ENCODE results near the gene CCDC24.

Gene CCDC24

GRCh38 chr1:43962324-43962723, 29.1 kb upstream of the CCDC24 start:
- Histone ChIP-seq H3K27me3 (ENCODE audit: control insufficient read depth in 1 of 2, insufficient read depth in 2 of 2, low read length in 2 of 2) (no peaks in the 10 kb centered on the region), H3K36me3 (ENCODE audit: control insufficient read depth in 1 of 2, insufficient read depth in 2 of 2, low read length in 2 of 2) (peaks cover 27 to 61% of the 10 kb centered on the region in 2 donors), H3K9ac (ENCODE audit: low read depth in 1 of 2, low read length in 2 of 2) (no peak overlapping the region), H3K4me3 (ENCODE audit: low read depth in 1 of 2, low read length in 2 of 2) (no peak overlapping the region), H3K27ac (ENCODE audit: low read depth, low read length) (no peak overlapping the region), H3K9me3 (ENCODE audit: control insufficient read depth in 1 of 2, low read length in 2 of 2) (no peaks in the 10 kb centered on the region), H3K4me1 (ENCODE audit: control insufficient read depth in 1 of 2, insufficient read depth in 2 of 2, low read length in 2 of 2) (no peaks in the 10 kb centered on the region)

DNA sequence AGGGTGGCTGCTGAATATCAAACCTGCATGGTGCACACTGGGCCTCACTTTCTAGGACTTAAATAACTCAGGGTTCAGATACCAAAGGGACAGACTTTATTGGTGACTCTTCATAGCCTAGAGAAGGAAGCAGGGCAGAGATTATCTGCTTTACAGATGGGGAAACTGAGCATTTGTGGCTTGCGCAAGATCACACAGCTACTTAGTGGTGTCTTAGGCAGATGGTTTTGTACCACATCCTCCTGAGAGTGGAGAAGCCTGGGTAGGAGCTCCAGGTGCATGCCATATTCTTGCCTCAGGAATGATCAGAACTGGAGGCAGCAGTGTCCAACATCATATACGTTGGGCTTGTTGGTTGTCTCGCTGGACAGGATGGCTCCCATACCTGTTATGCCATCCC, 28.4 kb upstream of the CCDC24 start:
- H3K9ac ChIP-seq (ENCODE audit: low read depth in 1 of 2, low read length in 2 of 2), result no peak overlapping the region
- H3K27ac ChIP-seq (ENCODE audit: low read depth, low read length), result no peak overlapping the region
- H3K9me3 ChIP-seq (ENCODE audit: control insufficient read depth in 1 of 2, low read length in 2 of 2), result no peaks in the 10 kb centered on the region
- no peaks in the 10 kb centered on the region for H3K4me1 ChIP-seq (ENCODE audit: control insufficient read depth in 1 of 2, insufficient read depth in 2 of 2, low read length in 2 of 2)
- H3K4me3 ChIP-seq (ENCODE audit: low read depth in 1 of 2, low read length in 2 of 2), result no peak overlapping the region
- H3K27me3 ChIP-seq (ENCODE audit: control insufficient read depth in 1 of 2, insufficient read depth in 2 of 2, low read length in 2 of 2), result no peaks in the 10 kb centered on the region
- H3K36me3 ChIP-seq (ENCODE audit: control insufficient read depth in 1 of 2, insufficient read depth in 2 of 2, low read length in 2 of 2), result peaks cover 25 to 58% of the 10 kb centered on the region in 2 donors

- Histone ChIP-seq H3K27ac (ENCODE audit: low read depth, low read length) (no peak overlapping the region), H3K27me3 (ENCODE audit: control insufficient read depth in 1 of 2, insufficient read depth in 2 of 2, low read length in 2 of 2) (no peaks in the 10 kb centered on the region), H3K4me3 (ENCODE audit: low read depth in 1 of 2, low read length in 2 of 2) (no peak overlapping the region), H3K4me1 (ENCODE audit: control insufficient read depth in 1 of 2, insufficient read depth in 2 of 2, low read length in 2 of 2) (no peaks in the 10 kb centered on the region), H3K9ac (ENCODE audit: low read depth in 1 of 2, low read length in 2 of 2) (no peak overlapping the region), H3K9me3 (ENCODE audit: control insufficient read depth in 1 of 2, low read length in 2 of 2) (no peaks in the 10 kb centered on the region), H3K36me3 (ENCODE audit: control insufficient read depth in 1 of 2, insufficient read depth in 2 of 2, low read length in 2 of 2) (peaks cover 22 to 49% of the 10 kb centered on the region in 2 donors)
Observed at GRCh38 chr1:43963890-43964289, 27.5 kb upstream of the CCDC24 start.

GRCh38 chr1:43965316-43965715, 26.1 kb upstream of the CCDC24 start:
- H3K9me3 ChIP-seq (ENCODE audit: control insufficient read depth in 1 of 2, low read length in 2 of 2), result no peaks in the 10 kb centered on the region
- H3K4me1 ChIP-seq (ENCODE audit: control insufficient read depth in 1 of 2, insufficient read depth in 2 of 2, low read length in 2 of 2), result peaks cover 2 to 7% of the 10 kb centered on the region in 2 donors
- H3K36me3 ChIP-seq (ENCODE audit: control insufficient read depth in 1 of 2, insufficient read depth in 2 of 2, low read length in 2 of 2), result peaks cover 15 to 37% of the 10 kb centered on the region in 2 donors
- H3K27me3 ChIP-seq (ENCODE audit: control insufficient read depth in 1 of 2, insufficient read depth in 2 of 2, low read length in 2 of 2), result no peaks in the 10 kb centered on the region
- H3K27ac ChIP-seq (ENCODE audit: low read depth, low read length), result no peak overlapping the region
- no peak overlapping the region for H3K9ac ChIP-seq (ENCODE audit: low read depth in 1 of 2, low read length in 2 of 2)
- H3K4me3 ChIP-seq (ENCODE audit: low read depth in 1 of 2, low read length in 2 of 2), result no peak overlapping the region

DNA sequence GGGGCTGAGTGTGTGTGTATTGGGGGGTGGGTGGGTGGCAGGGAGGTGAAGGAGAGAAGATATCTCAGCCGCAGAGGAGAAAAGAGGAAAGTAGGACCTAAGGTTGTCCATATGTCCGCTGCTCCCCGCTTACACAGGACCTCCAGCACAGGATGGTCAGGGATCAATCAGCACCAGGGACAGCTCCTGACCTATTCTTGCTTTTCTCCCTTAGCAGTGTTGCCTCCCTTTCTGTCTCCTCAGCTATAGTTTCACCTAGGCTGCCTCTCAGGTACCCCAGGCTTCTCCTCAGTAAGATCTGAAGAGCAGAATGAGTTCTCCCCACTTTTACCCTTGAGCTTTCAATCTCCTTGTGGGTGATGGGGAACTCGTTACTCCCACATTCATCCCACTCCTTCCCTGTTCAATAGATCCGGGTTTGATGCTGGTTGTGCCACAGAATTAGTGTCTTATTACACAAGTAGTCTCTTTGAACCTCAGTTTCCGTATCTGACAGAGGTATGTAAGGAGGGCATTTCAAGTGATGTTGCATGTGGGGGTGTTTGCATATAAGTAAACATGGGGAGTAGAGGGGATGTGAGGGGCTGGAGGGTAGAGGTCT, 23.0 kb upstream of the CCDC24 start:
- Histone ChIP-seq H3K4me3 (ENCODE audit: low read depth in 1 of 2, low read length in 2 of 2) (no peak overlapping the region), H3K9ac (ENCODE audit: low read depth in 1 of 2, low read length in 2 of 2) (no peak overlapping the region), H3K4me1 (ENCODE audit: control insufficient read depth in 1 of 2, insufficient read depth in 2 of 2, low read length in 2 of 2) (peaks cover 10 to 19% of the 10 kb centered on the region in 2 donors), H3K36me3 (ENCODE audit: control insufficient read depth in 1 of 2, insufficient read depth in 2 of 2, low read length in 2 of 2) (peaks cover 8 to 33% of the 10 kb centered on the region in 2 donors), H3K9me3 (ENCODE audit: control insufficient read depth in 1 of 2, low read length in 2 of 2) (no peaks in the 10 kb centered on the region), H3K27me3 (ENCODE audit: control insufficient read depth in 1 of 2, insufficient read depth in 2 of 2, low read length in 2 of 2) (no peaks in the 10 kb centered on the region), H3K27ac (ENCODE audit: low read depth, low read length) (no peak overlapping the region)

DNA sequence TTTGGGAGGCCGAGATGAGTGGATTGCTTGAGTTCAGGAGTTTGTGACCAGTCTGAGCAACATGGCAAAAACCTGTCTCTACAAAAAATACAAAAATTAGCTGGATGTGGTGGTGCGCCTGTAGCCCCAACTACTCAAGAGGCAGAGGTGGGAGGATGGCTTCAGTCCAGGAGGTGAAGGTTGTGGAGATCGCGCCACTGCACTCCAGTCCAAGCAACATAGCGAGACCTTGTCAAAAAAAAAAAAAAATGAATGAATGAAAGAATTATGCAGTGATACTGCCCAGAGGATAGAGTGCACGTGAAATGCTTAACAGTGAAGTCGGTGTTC, 22.0 kb upstream of the CCDC24 start:
- Histone ChIP-seq H3K27ac (ENCODE audit: low read depth, low read length) (no peak overlapping the region), H3K9me3 (ENCODE audit: control insufficient read depth in 1 of 2, low read length in 2 of 2) (no peaks in the 10 kb centered on the region), H3K36me3 (ENCODE audit: control insufficient read depth in 1 of 2, insufficient read depth in 2 of 2, low read length in 2 of 2) (peaks cover 8 to 28% of the 10 kb centered on the region in 2 donors), H3K9ac (ENCODE audit: low read depth in 1 of 2, low read length in 2 of 2) (no peak overlapping the region), H3K4me3 (ENCODE audit: low read depth in 1 of 2, low read length in 2 of 2) (peak overlapping the region; percentile 96 to 99), H3K4me1 (ENCODE audit: control insufficient read depth in 1 of 2, insufficient read depth in 2 of 2, low read length in 2 of 2) (peaks cover 18 to 27% of the 10 kb centered on the region in 2 donors), H3K27me3 (ENCODE audit: control insufficient read depth in 1 of 2, insufficient read depth in 2 of 2, low read length in 2 of 2) (no peaks in the 10 kb centered on the region)

- Histone ChIP-seq H3K4me1 (ENCODE audit: control insufficient read depth in 1 of 2, insufficient read depth in 2 of 2, low read length in 2 of 2) (peaks cover 18 to 27% of the 10 kb centered on the region in 2 donors), H3K9ac (ENCODE audit: low read depth in 1 of 2, low read length in 2 of 2) (peak within 1 kb of the TSS; percentile 51 to 79), H3K27me3 (ENCODE audit: control insufficient read depth in 1 of 2, insufficient read depth in 2 of 2, low read length in 2 of 2) (no peaks in the 10 kb centered on the region), H3K27ac (ENCODE audit: low read depth, low read length) (no peak within 1 kb of the TSS), H3K4me3 (ENCODE audit: low read depth in 1 of 2, low read length in 2 of 2) (peak within 1 kb of the TSS; percentile 96 to 99), H3K9me3 (ENCODE audit: control insufficient read depth in 1 of 2, low read length in 2 of 2) (no peaks in the 10 kb centered on the region), H3K36me3 (ENCODE audit: control insufficient read depth in 1 of 2, insufficient read depth in 2 of 2, low read length in 2 of 2) (peaks cover 4 to 23% of the 10 kb centered on the region in 2 donors)
Observed at GRCh38 chr1:43969746-43970466, 21.5 kb upstream of the CCDC24 start, which contains the start of gene DPH2. DPH2 (plus strand) TSS chr1:43970010; CDS start chr1:43970176, 166 bp downstream.

DNA sequence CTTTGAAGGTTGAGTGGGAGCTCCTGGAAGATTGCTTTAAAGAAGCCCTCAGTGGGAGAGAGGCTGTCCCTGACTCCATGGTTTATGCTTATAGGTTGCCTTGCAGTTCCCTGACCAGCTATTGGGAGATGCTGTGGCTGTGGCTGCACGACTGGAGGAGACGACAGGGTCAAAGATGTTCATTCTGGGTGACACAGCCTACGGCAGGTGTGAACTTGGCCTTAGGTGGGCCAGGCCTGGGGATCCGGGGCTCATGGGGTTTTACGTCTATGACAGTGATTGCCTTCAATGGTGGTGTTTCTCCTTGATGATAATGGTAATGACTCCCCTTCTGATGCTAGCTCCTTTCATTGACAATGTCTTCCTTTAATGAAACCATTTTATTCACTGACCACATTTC, 20.9 kb upstream of the CCDC24 start:
- Histone ChIP-seq H3K27ac (ENCODE audit: low read depth, low read length) (no peak overlapping the region), H3K4me1 (ENCODE audit: control insufficient read depth in 1 of 2, insufficient read depth in 2 of 2, low read length in 2 of 2) (peaks cover 18 to 29% of the 10 kb centered on the region in 2 donors), H3K27me3 (ENCODE audit: control insufficient read depth in 1 of 2, insufficient read depth in 2 of 2, low read length in 2 of 2) (no peaks in the 10 kb centered on the region), H3K4me3 (ENCODE audit: low read depth in 1 of 2, low read length in 2 of 2) (peak overlapping the region; percentile 96 to 99), H3K36me3 (ENCODE audit: control insufficient read depth in 1 of 2, insufficient read depth in 2 of 2, low read length in 2 of 2) (peaks cover 4 to 21% of the 10 kb centered on the region in 2 donors), H3K9ac (ENCODE audit: low read depth in 1 of 2, low read length in 2 of 2) (peak overlapping the region; percentile 51 to 79), H3K9me3 (ENCODE audit: control insufficient read depth in 1 of 2, low read length in 2 of 2) (no peaks in the 10 kb centered on the region)

- Histone ChIP-seq H3K9ac (ENCODE audit: low read depth in 1 of 2, low read length in 2 of 2) (peak overlapping the region in 1 of 2 donors; percentile 79), H3K36me3 (ENCODE audit: control insufficient read depth in 1 of 2, insufficient read depth in 2 of 2, low read length in 2 of 2) (peaks cover 4 to 21% of the 10 kb centered on the region in 2 donors), H3K27ac (ENCODE audit: low read depth, low read length) (no peak overlapping the region), H3K4me1 (ENCODE audit: control insufficient read depth in 1 of 2, insufficient read depth in 2 of 2, low read length in 2 of 2) (peaks cover 22 to 33% of the 10 kb centered on the region in 2 donors), H3K4me3 (ENCODE audit: low read depth in 1 of 2, low read length in 2 of 2) (peak overlapping the region; percentile 96 to 99), H3K9me3 (ENCODE audit: control insufficient read depth in 1 of 2, low read length in 2 of 2) (no peaks in the 10 kb centered on the region), H3K27me3 (ENCODE audit: control insufficient read depth in 1 of 2, insufficient read depth in 2 of 2, low read length in 2 of 2) (no peaks in the 10 kb centered on the region)
Observed at GRCh38 chr1:43970911-43971310, 20.5 kb upstream of the CCDC24 start.

DNA sequence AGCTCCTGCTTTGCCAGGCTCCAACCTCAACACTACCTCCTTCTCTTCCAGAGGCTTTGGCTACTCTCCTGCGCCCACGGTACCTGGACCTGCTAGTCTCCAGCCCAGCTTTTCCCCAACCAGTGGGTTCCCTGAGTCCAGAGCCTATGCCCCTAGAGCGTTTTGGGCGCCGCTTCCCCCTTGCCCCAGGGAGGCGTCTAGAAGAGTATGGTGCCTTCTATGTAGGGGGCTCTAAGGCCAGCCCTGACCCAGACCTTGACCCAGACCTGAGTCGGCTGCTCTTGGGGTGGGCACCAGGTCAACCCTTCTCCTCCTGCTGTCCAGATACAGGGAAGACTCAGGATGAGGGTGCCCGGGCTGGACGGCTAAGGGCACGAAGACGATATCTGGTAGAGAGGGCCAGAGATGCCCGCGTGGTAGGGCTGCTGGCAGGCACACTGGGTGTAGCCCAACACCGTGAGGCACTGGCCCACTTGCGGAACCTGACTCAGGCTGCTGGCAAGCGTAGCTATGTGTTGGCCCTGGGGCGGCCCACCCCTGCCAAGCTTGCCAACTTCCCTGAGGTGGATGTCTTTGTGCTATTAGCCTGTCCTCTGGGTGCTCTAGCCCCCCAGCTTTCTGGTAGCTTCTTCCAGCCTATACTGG, 19.9 kb upstream of the CCDC24 start:
- H3K36me3 ChIP-seq (ENCODE audit: control insufficient read depth in 1 of 2, insufficient read depth in 2 of 2, low read length in 2 of 2), result peaks cover 7 to 19% of the 10 kb centered on the region in 2 donors
- H3K4me3 ChIP-seq (ENCODE audit: low read depth in 1 of 2, low read length in 2 of 2), result no peak overlapping the region
- H3K27ac ChIP-seq (ENCODE audit: low read depth, low read length), result no peak overlapping the region
- H3K4me1 ChIP-seq (ENCODE audit: control insufficient read depth in 1 of 2, insufficient read depth in 2 of 2, low read length in 2 of 2), result peaks cover 27 to 39% of the 10 kb centered on the region in 2 donors
- no peaks in the 10 kb centered on the region for H3K27me3 ChIP-seq (ENCODE audit: control insufficient read depth in 1 of 2, insufficient read depth in 2 of 2, low read length in 2 of 2)
- H3K9ac ChIP-seq (ENCODE audit: low read depth in 1 of 2, low read length in 2 of 2), result no peak overlapping the region
- H3K9me3 ChIP-seq (ENCODE audit: control insufficient read depth in 1 of 2, low read length in 2 of 2), result no peaks in the 10 kb centered on the region

All from duodenal mucosa (tissue), 2 donors.